ENCODE measurements around the gene INS.
A peak's percentile ranks its signal among the peaks of the same experiment; 100 is the strongest.
"Not testable (repeated sequence)": the region's sequence is repeated elsewhere in the genome, so short reads cannot be mapped to it uniquely, and the experiment has no call there.

The INS gene

GRCh38 chr11:2198621-2199365 is 37.8 kb upstream of the INS start:
- no peak for DNase-seq (ENCODE audit: low read depth in 2 of 3, low spot score in 1 of 3)

DNA sequence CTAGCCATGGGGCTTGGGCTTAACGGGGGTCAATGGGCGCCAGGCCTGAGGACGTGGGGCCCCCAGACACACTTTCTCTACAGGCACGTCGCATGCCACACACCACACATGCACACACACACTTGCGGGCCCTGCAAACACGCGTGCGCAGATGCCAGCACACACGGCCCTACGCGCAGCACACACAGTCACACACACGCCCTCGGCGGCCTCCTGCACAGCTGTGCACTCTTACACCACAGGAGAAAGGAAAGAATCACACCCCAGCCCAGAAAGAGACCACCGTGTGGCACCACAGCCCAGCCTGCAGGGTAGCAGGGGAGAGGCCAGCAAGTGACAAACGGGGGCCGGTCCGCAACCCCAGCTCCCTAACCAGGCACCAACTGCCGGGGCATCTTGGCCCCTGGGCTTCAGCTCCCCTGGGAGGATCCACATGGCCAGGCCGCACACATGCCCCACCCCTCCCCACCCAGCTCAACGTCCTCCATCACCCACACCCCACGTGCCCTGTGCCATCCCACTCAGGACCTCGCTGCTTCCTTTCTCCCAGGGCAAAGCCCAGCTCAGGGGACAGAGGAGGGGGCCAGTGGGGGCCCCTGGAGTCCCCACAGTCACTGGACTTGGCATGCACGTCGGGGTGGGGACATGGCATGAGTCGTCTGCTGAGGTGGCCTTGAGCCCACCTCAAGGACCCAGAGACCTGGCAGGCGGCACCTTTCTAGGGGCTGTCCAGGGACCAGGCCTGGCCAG is 36.9 kb upstream of the INS start:
- DNase-seq (ENCODE audit: low read depth in 2 of 3, low spot score in 1 of 3) = no peak

DNA sequence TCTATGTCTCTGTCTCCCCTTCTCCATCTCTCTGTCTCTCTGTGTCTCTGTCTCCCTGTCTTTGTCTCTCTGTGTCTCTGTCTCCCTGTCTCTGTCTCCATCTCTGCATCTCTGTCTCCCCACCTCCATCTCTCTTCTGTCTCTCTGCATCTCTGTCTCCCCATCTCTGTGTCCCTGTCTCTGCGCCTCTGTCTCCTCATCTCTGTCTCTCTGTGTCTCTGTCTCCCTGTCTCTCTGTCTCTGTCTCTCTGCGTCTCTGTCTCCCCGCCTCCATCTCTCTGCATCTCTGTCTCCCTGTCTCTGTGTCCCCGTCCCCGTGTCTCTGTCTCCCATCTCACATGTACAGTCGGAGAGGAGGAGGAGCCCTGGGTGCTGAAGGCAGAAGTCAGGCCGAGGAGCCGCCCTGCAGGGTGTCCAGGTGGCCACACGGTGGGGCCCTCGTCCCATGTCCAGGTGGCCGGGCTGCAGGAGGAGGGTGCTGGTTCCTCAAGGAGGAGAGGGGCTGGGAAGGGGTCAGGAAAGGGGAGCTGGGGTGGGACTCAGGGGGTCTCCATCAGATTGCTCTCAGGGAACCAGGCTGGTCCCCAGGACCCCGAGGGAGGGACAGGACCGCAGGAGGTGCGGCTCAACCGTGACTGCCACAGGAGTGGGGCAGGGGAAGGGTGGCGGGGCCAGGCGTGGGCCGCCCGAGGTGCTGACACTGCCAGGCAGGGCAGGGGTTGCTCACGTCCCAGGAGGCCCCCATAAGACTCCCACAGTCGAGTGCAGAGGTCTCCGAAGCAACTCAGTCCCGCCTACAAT is 36.2 kb upstream of the INS start:
- DNase-seq (ENCODE audit: low read depth in 2 of 3, low spot score in 1 of 3) = peak; percentile 52 to 72 (median 56)

DNA sequence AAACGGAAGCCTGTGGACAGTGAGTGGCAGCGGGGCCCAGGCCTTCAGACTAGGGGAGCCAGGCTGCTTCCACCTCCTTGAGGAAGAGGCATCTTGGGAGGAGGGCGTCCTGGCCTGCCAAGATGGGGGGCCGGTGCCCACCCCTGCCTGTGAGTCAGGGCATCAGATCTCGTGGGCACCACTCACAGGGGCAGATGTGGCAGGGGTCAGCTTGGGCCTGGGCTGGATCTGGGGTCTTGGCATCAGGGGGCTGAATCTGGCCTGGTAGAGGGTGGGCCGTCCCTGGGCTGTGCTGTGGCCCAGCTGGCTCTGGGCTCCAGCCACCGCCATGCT is 34.7 kb upstream of the INS start:
- no peak for DNase-seq (ENCODE audit: low read depth in 2 of 3, low spot score in 1 of 3)

DNA sequence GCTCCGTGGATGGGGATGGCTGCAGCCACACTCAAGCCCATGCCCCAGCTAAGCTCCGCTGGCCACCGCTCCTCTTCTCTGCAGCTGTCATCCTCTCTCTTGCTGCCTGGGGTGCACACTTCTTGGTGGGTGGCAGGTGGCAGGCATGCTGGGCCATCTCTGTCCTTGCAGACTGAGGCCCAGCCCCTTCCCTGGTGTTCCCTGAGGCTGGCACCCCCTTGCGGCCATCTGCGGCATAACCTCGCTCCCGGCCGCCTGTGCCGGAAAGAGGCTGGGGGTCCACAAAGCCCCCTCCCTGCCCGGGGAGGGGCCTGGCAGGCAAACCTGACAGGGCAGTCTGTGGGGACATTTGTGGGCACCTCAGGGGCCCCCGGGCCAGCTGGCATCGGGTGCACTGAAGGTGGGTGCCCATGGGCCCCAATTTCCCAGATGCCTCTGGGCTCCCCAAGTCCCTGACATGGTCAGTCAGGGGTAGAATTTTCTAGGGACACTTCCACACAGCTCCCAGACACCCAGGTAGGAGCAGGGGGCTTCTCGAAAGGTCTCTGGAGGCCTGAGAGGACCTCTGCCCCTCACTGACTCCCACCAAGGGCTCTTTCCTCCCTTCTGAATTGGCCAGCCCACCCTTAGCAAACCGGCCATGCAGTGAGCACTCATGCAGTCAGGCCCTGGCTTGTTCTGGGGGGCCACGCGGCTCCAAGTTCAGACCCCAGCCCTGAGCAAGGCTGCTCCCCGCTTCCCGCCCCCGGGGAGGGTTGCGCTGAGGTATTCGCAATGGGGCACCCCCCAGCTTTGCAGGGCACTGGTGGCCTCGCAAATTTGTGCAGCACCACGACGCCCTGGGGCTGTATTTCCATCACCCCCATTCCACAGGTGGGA is 34.1 kb upstream of the INS start:
- peak; percentile 17 to 62 (median 46) for DNase-seq (ENCODE audit: low read depth in 2 of 3, low spot score in 1 of 3)

DNA sequence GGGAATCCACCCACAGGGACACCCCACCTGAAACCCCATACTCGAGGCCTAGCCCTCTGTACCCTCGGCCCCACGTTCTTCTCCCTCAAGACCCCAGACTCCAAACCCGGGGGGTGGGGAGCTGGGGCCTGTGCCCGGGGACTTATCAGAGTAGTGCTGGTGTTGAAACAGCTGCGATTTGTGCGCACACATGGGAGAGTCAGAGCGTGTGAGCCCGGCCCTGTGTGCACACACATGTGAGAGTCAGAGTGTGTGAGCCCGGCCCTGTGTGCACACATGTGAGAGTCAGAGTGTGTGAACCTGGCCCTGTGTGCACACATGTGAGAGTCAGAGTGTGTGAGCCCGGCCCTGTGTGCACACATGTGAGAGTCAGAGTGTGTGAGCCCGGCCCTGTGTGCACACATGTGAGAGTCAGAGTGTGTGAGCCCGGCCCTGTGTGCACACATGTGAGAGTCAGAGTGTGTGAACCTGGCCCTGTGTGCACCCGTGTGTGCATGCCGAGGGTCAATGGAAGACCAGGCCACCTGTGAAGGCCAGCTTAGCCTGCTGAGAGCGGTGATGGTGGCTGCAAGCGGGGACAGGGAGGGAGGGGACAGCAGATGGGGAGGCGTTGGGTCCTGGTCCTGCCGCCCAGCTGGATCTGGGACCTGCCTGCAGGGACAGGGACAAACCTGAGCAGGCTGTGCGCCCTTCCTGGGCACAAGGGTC is 33.0 kb upstream of the INS start:
- not testable (repeated sequence) for DNase-seq (ENCODE audit: low read depth in 2 of 3, low spot score in 1 of 3)

DNA sequence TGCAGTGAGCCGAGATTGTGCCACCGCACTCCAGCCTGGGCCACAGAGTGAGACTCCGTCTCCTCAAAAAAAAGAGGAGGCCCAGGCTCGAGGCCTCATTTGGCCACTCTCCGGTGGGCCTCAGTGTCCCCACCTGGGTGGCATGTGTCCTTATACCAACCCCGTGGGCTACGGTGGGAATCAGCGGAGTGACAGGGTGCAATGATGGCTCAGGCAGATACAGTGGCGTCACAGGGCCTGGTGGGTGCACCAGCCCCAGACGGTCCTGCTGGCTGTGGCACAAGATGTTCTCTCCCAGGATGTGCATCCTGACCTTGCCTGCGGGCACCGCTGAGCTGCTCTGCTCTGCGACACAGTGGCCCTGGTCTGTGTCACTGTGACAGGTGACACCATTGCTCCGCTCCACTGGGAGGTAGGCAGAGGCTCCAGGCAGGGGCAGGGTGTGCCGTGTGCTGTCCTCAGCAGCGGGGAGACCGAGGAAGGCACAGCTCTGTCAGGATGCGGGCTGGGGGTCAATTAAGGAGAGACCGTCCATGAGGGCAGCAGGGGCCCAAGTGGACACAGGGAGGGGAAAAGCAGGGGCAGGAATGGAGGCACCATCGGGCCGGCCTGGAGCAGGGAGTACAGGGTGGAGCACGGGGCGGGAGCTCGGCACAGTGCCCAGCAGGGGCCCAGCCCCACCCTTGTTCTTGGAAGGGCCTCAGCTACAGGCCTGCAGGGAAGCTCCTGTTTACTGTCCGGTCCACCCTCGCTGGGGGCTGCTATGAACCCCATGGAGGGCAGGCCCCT is 32.3 kb upstream of the INS start:
- DNase-seq (ENCODE audit: low read depth in 2 of 3, low spot score in 1 of 3) = no peak

DNA sequence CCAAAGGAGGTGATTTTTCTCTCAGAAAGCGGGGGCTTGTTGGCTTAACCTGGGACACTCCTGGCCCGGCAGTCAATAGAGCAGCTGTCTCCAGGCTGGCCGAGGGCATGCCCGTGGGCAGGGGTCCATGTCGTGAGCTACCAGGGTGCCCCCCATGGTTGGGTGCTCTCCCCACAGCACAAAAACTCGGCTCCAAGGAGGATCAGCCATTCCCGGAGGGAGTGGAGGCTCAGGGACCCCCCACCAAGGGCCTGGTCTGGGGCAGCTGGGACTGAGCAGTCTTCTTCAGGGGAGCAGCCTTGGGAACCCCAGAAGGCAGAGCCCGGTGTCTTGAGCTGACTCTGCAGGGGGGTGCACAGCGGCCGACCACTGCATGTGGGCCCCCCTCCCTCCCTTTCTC is 31.4 kb upstream of the INS start:
- no peak for DNase-seq (ENCODE audit: low read depth in 2 of 3, low spot score in 1 of 3)

DNA sequence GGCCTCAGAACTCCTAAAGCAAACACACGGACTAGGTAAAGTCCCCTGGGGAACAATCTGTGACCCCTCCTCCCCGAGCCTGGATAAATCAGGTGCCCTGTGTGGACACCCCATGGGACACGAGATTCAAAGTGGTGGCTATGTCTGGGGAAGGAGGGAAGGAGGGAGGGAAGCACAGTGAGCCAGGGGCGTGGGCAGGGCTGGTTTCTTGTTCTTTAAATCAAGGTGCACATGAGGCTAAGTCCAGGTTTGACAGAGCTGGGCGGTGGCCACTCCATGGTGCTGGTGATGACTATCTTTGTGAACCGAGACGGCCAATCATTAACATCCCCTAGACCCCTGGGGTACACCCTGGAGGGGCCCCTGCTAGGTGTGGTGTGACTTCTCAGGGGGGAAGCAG is 30.9 kb upstream of the INS start:
- DNase-seq (ENCODE audit: low read depth in 2 of 3, low spot score in 1 of 3) = no peak

GRCh38 chr11:2190657-2191471 is 29.9 kb upstream of the INS start:
- DNase-seq (ENCODE audit: low read depth in 2 of 3, low spot score in 1 of 3) = no peak

- DNase-seq (ENCODE audit: low read depth in 2 of 3, low spot score in 1 of 3) = no peak
These were observed 29.1 kb upstream of the INS start for GRCh38 chr11:2189938-2190656.

DNA sequence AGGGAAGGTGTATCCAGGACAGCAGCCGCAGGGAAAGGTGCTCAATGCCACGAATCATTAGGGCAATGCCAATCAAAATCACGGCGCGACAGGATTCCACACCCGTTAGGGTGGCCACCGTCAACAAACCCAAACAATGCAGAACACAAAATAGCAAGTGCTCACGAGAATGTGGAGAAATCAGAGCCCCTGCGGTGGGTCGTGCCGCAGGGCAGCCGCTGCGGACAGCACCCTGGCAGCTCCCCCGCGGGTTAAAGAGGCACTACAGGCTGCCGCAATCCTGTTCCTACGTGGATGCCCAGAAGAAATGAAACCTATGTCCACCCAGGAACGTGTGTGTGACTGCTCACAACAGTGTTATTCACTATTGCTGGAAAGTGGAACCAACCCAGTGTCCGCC is 27.7 kb upstream of the INS start:
- no peak for DNase-seq (ENCODE audit: low read depth in 2 of 3, low spot score in 1 of 3)

DNA sequence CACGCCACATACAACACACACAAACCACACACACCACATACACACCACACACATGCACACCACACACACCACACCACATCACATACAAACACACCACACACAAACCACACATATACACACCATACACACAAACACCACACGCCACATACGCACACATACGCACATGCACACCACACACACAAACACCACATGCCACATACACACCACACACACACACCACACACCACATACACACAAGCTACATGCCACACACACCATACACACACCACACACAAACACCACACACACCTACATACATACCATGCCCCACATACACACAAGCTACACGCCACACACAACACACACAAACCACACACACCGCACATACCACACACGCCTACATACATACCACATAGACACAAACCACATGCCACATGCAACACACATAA is 26.3 kb upstream of the INS start:
- no peak for DNase-seq (ENCODE audit: low read depth in 2 of 3, low spot score in 1 of 3)

GRCh38 chr11:2186669-2187279 is 25.8 kb upstream of the INS start:
- peak; percentile 9 to 27 (median 24) for DNase-seq (ENCODE audit: low read depth in 2 of 3, low spot score in 1 of 3)

DNA sequence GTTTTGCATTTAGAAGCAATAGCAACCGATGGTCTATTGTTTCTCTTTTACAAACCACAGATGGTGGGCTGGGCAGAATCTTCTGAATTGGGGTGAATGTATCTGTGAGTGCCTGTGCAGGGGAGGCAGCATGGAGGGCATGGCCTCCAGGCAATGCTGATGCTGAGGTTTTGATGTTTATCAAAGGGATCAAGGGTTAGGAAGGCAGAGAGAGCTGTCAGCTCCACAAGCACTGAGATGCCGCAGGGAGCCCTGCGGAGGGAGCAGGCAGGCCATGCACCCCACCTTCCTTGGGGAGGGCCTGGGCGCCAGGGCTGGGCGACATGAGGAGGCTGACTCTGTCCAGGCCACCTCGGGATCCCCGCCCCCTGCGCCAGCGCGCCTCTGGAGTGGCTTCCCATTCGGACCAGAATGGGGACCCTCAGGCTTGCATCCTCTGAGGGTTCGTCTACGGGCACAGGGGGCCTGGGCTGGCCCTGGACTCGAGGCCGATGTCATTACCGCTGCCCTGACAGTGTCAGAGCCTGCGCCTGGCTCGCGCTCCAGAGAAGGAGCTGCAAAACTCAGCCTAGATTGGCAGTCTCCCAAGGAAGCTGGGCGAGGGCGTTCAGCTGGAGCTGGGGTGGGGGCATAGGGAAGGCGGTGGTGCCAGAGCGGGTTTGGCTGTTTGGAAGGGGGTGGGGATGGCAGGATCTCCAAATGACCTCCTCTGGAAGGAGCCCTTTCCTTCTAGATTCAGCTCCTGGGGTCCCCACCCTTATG is 24.5 kb upstream of the INS start:
- no peak for DNase-seq (ENCODE audit: low read depth in 2 of 3, low spot score in 1 of 3)

- no peak for DNase-seq (ENCODE audit: low read depth in 2 of 3, low spot score in 1 of 3)
These were observed 21.9 kb upstream of the INS start for GRCh38 chr11:2182692-2183474.
